AG04450 (cell line): ENCODE results near the gene LMO2. TPM values are rescaled to one million over a fixed set of nuclear protein-coding genes. Genes with fewer than 3 reads are reported as not detected.

ENCODE experiments used
- CTCF ChIA-PET: fragments of 300-600, 350-600 bp; formaldehyde crosslinking; extraction: SDS; loops from one replicate; lab custom pipeline; 2022; ENCODE audit warnings: antibody characterized with exemption, inconsistent platforms; lab: Charles Lee
- POLR2A ChIA-PET: fragments of 350-600 bp; formaldehyde crosslinking; extraction: SDS; loops from one replicate; lab custom pipeline; 2021; ENCODE audit warnings: antibody characterized with exemption, inconsistent platforms; lab: Yijun Ruan, JAX
- DNase-seq: peaks from one replicate; pipeline ENCODE4 v3.0.0-alpha.2; 2011; ENCODE audit warnings: low read depth, low spot score
- H3K27ac ChIP-seq: one replicate; pipeline ENCODE4 v1.5.1; 2012; ENCODE audit warnings: low read depth, low read length, control low read depth
- H3K27me3 ChIP-seq: one replicate; pipeline ENCODE4 v1.6.0; 2012; ENCODE audit warnings: low read length; ENCODE audit not compliant: control insufficient read depth, insufficient read depth
- H3K4me3 ChIP-seq: 2 replicates; pipeline ENCODE4 v1.5.1; 2011; ENCODE audit warnings: mild to moderate bottlenecking, low read depth, low read length, control low read depth
- H3K9me3 ChIP-seq: 2 replicates; pipeline ENCODE4 v1.5.1; 2012; ENCODE audit warnings: low read length; ENCODE audit not compliant: control insufficient read depth, insufficient read depth
- polyA plus RNA-seq: library from polyadenylated mRNA; depleted of rRNA; stranded (reverse); fragments of >200 nt; gene quantifications from 2 replicates; pipeline ENCODE4 v1.2.3, GENCODE V29; 2011
- TF ChIP-seq, protein P1 (sequence below): IDR thresholded peaks from 2 replicates; pipeline ENCODE4 v1.5.1; 2011; ENCODE audit warnings: low read depth, low read length, control low read depth, inconsistent platforms

LMO2 gene
- polyA plus RNA-seq, 1 experiment, result 0.05 TPM

DNA sequence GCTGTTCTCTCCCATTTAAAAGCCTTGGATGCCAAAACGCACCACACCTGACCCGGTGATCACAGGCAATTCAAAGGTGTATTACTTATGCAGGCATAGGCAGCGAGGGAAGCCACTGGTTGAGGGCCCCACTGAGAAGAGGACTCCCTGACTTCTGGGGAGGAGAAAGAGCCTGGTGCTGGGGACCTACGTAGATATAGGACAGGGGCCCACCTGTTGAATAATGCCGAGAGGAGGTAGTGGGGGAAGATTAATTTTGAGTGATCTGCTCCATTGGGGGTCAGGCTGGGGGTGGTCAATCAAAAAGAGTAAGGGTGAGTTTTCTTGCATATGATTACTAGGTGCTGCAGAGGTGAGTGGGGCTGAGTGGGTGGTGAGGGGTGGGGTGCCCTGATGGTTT, 7.8 kb downstream of the LMO2 start:
- ChIA-PET CTCF (no interaction called here), POLR2A (no interaction called here)
- H3K27me3 ChIP-seq, result peaks cover 43% of the 10 kb centered on the region
- no peak overlapping the region for H3K27ac ChIP-seq
- DNase-seq, result no peak
- H3K9me3 ChIP-seq, result no peaks in the 10 kb centered on the region
- no peak overlapping the region for H3K4me3 ChIP-seq
- TF ChIP-seq, protein P1, sequence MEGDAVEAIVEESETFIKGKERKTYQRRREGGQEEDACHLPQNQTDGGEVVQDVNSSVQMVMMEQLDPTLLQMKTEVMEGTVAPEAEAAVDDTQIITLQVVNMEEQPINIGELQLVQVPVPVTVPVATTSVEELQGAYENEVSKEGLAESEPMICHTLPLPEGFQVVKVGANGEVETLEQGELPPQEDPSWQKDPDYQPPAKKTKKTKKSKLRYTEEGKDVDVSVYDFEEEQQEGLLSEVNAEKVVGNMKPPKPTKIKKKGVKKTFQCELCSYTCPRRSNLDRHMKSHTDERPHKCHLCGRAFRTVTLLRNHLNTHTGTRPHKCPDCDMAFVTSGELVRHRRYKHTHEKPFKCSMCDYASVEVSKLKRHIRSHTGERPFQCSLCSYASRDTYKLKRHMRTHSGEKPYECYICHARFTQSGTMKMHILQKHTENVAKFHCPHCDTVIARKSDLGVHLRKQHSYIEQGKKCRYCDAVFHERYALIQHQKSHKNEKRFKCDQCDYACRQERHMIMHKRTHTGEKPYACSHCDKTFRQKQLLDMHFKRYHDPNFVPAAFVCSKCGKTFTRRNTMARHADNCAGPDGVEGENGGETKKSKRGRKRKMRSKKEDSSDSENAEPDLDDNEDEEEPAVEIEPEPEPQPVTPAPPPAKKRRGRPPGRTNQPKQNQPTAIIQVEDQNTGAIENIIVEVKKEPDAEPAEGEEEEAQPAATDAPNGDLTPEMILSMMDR, result no peak

- CTCF ChIA-PET, result interaction anchor here (1.3 to 1.9 kb wide), 2 partner anchors 52 to 106 kb away, joined by 4 read pairs; no protein-coding TSS in a partner anchor
Observed at GRCh38 chr11:33881651-33882503, 10.0 kb downstream of the LMO2 start.

DNA sequence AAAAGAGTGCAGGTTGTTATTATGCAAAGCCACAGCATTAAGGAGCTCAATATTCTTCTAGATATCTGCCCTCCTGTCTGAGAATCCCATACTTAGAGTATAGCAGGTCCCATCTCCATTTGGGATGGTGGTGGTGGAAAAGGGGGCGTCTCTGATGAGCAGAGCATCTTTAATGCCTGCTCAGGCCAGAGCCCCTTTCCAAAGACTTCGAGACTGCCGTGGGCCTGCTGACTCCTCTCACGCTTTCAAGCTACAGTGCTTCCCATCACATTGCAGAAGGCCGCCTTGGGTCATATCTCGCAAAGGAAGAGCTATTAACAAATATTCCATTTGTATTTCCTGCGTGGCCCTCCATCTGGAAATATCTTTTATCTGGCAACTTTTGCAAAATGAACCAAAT, 10.9 kb downstream of the LMO2 start:
- peaks cover 44% of the 10 kb centered on the region for H3K27me3 ChIP-seq
- POLR2A ChIA-PET, result no interaction called here
- TF ChIP-seq, protein P1, result no peak
- no peaks in the 10 kb centered on the region for H3K9me3 ChIP-seq
- H3K27ac ChIP-seq, result no peak overlapping the region
- H3K4me3 ChIP-seq, result no peak overlapping the region
- DNase-seq, result no peak
- CTCF ChIA-PET, result interaction anchor here (1.3 to 1.9 kb wide), 2 partner anchors 52 to 107 kb away, joined by 4 read pairs; no protein-coding TSS in a partner anchor

More at GRCh38 chr11:33881651-33882503, 10.0 kb downstream of the LMO2 start:
- Histone ChIP-seq H3K27ac (no peak overlapping the region), H3K4me3 (no peak overlapping the region), H3K27me3 (peaks cover 43% of the 10 kb centered on the region), H3K9me3 (no peaks in the 10 kb centered on the region)
- POLR2A ChIA-PET, result no interaction called here
- no peak for DNase-seq
- TF ChIP-seq, protein P1, result no peak

DNA sequence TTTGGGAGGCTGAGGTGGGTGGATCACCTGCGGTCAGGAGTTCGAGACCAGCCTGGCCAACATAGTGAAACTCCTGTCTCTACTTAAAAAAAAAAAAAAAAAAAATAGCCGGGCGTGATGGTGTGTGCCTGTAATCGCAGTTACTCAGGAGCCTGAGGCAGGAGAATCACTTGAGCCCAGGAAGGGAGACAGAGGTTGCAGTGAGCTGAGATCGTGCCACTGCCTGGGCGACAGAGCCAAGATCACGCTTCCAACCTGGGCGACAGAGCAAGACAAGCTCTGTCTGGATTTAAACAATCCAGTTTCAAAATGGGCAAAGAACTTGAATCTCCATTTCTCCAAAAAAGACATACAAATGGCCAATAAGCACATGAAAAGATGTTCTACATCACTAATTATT, 12.5 kb downstream of the LMO2 start:
- no peak overlapping the region for H3K4me3 ChIP-seq
- CTCF ChIA-PET, result no interaction called here

More for the DNA sequence above, 12.5 kb downstream of the LMO2 start:
- TF ChIP-seq, protein P1, result no peak
- POLR2A ChIA-PET, result no interaction called here
- DNase-seq, result no peak
- Histone ChIP-seq H3K9me3 (no peaks in the 10 kb centered on the region), H3K27me3 (peaks cover 51% of the 10 kb centered on the region), H3K27ac (no peak overlapping the region)
